Testis (tissue), 2 donors: Measurements from ENCODE around the gene SLC9A2.

Experiments
- POLR2A ChIP-seq: fragments of 450-650 bp; IDR thresholded peaks from one replicate; pipeline ENCODE4 v1.6.1; 2017; ENCODE audit warnings: antibody characterized with exemption, mild to moderate bottlenecking, moderate library complexity
- TF ChIP-seq, protein P1 (sequence below), 3 experiments: fragments of 450-650 bp in 2 of 3; fragments of 200-600 bp in 1 of 3; sonication (generic) in 1 of 3; IDR thresholded peaks; one replicate each; pipeline ENCODE4 v1.5.1; 2016 to 2019; ENCODE audit warnings: antibody characterized with exemption in 3 of 3, mild to moderate bottlenecking in 2 of 3, moderate library complexity in 1 of 3

DNA sequence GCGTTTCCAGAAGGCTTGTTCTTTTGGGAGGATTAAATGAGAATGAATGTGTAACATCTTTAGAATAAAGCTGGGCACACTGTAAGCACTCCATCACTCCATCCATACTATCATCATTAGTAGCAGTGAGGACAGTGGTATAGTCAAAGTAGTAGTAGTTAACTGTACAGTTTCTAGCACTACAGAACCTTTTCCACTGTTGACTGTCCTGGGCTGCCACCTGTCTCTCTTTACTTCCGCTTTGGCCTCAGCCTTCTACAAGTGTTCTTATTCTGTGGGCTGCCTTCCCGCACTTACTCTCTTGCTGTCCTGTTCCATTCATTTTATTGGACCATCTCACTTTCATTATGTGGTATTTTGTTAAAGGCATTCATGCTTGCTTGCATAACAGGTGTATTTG is 3.3 kb downstream of the SLC9A2 start:
- TF ChIP-seq, protein P1, sequence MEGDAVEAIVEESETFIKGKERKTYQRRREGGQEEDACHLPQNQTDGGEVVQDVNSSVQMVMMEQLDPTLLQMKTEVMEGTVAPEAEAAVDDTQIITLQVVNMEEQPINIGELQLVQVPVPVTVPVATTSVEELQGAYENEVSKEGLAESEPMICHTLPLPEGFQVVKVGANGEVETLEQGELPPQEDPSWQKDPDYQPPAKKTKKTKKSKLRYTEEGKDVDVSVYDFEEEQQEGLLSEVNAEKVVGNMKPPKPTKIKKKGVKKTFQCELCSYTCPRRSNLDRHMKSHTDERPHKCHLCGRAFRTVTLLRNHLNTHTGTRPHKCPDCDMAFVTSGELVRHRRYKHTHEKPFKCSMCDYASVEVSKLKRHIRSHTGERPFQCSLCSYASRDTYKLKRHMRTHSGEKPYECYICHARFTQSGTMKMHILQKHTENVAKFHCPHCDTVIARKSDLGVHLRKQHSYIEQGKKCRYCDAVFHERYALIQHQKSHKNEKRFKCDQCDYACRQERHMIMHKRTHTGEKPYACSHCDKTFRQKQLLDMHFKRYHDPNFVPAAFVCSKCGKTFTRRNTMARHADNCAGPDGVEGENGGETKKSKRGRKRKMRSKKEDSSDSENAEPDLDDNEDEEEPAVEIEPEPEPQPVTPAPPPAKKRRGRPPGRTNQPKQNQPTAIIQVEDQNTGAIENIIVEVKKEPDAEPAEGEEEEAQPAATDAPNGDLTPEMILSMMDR (IDR thresholded peaks at IDR 0.05): no peak
- TF ChIP-seq POLR2A: no peak
